Loucy (cell line): ENCODE data around the gene PAPSS2.

ENCODE experiments used
- EZH2phosphoT487 ChIP-seq: fragments of 200-600 bp; IDR thresholded peaks from 2 replicates; pipeline ENCODE4 v1.6.1; 2018; ENCODE audit warnings: antibody characterized with exemption, mild to moderate bottlenecking, moderate library complexity, borderline replicate concordance
- TF ChIP-seq, protein P1 (sequence below): fragments of 200-600 bp; sonication (generic); conservative IDR thresholded peaks from 2 replicates; pipeline ENCODE4 v1.5.1; 2014; ENCODE audit warnings: mild to moderate bottlenecking, antibody characterized with exemption, low read length

DNA sequence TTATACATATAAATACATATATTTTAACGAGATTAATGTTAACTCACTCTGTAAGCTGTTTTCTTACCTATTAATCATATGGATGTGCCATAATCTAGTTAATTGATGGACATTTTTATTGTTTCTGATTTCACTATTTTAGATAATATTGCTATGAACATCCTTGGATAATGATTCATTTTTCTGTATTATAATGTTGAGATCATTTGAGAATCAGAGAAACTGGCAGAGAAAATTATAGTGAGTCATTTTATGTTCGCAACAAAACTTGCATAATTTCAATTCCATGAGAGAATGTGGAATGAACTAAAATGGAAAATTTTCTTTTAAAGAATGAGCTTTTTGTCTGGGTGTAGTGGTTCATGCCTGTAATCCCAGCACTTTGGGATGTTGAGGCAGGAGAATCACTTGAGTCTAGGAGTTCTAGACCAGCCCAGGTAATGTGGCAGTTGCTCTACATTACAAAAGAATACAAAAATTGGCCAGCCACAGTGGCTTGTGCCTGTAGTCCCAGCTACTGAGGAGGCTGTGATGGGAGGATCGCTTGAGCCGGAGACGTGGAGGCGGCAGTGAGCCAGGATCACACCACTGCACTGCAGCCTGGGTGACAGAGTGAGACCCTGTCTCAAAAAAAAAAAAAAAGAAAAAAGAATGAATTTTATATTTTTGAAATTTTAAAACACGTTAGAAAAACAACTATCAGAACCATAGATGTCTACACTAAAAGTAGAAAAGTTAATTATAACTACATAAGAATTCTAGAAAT, 40.5 kb downstream of the PAPSS2 start:
- TF ChIP-seq, protein P1, sequence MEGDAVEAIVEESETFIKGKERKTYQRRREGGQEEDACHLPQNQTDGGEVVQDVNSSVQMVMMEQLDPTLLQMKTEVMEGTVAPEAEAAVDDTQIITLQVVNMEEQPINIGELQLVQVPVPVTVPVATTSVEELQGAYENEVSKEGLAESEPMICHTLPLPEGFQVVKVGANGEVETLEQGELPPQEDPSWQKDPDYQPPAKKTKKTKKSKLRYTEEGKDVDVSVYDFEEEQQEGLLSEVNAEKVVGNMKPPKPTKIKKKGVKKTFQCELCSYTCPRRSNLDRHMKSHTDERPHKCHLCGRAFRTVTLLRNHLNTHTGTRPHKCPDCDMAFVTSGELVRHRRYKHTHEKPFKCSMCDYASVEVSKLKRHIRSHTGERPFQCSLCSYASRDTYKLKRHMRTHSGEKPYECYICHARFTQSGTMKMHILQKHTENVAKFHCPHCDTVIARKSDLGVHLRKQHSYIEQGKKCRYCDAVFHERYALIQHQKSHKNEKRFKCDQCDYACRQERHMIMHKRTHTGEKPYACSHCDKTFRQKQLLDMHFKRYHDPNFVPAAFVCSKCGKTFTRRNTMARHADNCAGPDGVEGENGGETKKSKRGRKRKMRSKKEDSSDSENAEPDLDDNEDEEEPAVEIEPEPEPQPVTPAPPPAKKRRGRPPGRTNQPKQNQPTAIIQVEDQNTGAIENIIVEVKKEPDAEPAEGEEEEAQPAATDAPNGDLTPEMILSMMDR, result no peak
- no peak for TF ChIP-seq EZH2phosphoT487
